H1 (cell line): ENCODE results near the gene AGAP1. TPM values are rescaled to one million over a fixed set of nuclear protein-coding genes. Genes with fewer than 3 reads are reported as not detected.

Source experiments
- CTCF ChIA-PET: fragments of 300-600 bp; sonication (Branson Sonifier 250); formaldehyde crosslinking; loops from one replicate; lab custom pipeline; 2021; ENCODE audit not compliant: partially characterized antibody; lab: Charles Lee
- POLR2A ChIA-PET: fragments of 300-600 bp; sonication (Branson Sonifier 250); formaldehyde crosslinking; loops from one replicate; lab custom pipeline; 2021; ENCODE audit warnings: inconsistent platforms; ENCODE audit not compliant: partially characterized antibody; lab: Charles Lee
- DNase-seq, 2 experiments: peaks; one replicate each; pipeline versions ENCODE4 v3.0.0 to v3.0.0-alpha.2; 2010 to 2022; ENCODE audit warnings: low spot score in 2 of 2, low read depth in 1 of 2, mixed read lengths in 1 of 2
- FAIRE-seq: peaks from 2 replicates; lab custom pipeline; 2011; peaks lifted over from hg19 to GRCh38; lab: Jason Lieb, UNC
- H2AFZ ChIP-seq: 2 replicates; pipeline ENCODE4 v1.8.1; 2012; ENCODE audit warnings: low read length, inconsistent platforms
- H2AK5ac ChIP-seq: 2 replicates; pipeline ENCODE4 v1.6.1; 2013; ENCODE audit warnings: low read depth, low read length
- H2BK120ac ChIP-seq: replicated peaks from 2 replicates; pipeline ENCODE3; 2013; ENCODE audit warnings: low read depth, low read length, inconsistent platforms
- H2BK12ac ChIP-seq: 2 replicates; pipeline ENCODE4 v1.6.1; 2013; ENCODE audit warnings: low read depth, low read length
- H2BK15ac ChIP-seq: 2 replicates; pipeline ENCODE4 v1.6.1; 2013; ENCODE audit warnings: low read length
- H2BK20ac ChIP-seq: 2 replicates; pipeline ENCODE4 v1.6.1; 2013; ENCODE audit warnings: low read length
- H2BK5ac ChIP-seq: 2 replicates; pipeline ENCODE4 v1.6.1; 2013; ENCODE audit warnings: low read depth, low read length
- H3K14ac ChIP-seq: 2 replicates; pipeline ENCODE4 v1.6.1; 2013; ENCODE audit warnings: inconsistent platforms; ENCODE audit not compliant: insufficient read length
- H3K18ac ChIP-seq: 2 replicates; pipeline ENCODE4 v1.6.1; 2013; ENCODE audit warnings: low read length; ENCODE audit errors: extremely low read depth
- H3K23ac ChIP-seq: 2 replicates; pipeline ENCODE4 v1.6.1; 2013; ENCODE audit warnings: inconsistent platforms; ENCODE audit not compliant: insufficient read length
- H3K23me2 ChIP-seq: 2 replicates; pipeline ENCODE4 v1.6.1; 2013; ENCODE audit warnings: low read depth, low read length
- H3K27ac ChIP-seq: 2 replicates; pipeline ENCODE4 v1.6.1; 2011; ENCODE audit warnings: low read depth, low read length, inconsistent platforms
- H3K27me3 ChIP-seq, 4 experiments: replicated peaks in 1 of 4; 1 replicate in 1 of 4; 2 replicates in 3 of 4; pipeline versions ENCODE4 v1.6.1 to v1.8.1; 2011 to 2013; ENCODE audit warnings: low read length in 3 of 4, mild to moderate bottlenecking in 3 of 4, inconsistent platforms in 2 of 4, mixed read lengths in 2 of 4, moderate library complexity in 1 of 4; ENCODE audit not compliant: control insufficient read depth in 3 of 4, insufficient read depth in 3 of 4; ENCODE audit errors: extremely low read depth in 1 of 4
- H3K36me3 ChIP-seq, 4 experiments: 2 replicates each; pipeline versions ENCODE4 v1.6.1 to v1.8.1; 2011 to 2013; ENCODE audit warnings: mild to moderate bottlenecking in 4 of 4, low read length in 3 of 4, moderate library complexity in 2 of 4, control low read depth in 1 of 4, inconsistent platforms in 1 of 4; ENCODE audit not compliant: insufficient read depth in 4 of 4, control insufficient read depth in 2 of 4
- H3K4ac ChIP-seq: replicated peaks from 2 replicates; pipeline ENCODE3; 2013; ENCODE audit warnings: low read length, low read depth, mixed read lengths, inconsistent platforms; ENCODE audit not compliant: insufficient read length
- H3K4me1 ChIP-seq, 4 experiments: replicated peaks in 1 of 4; 1 replicate in 1 of 4; 2 replicates in 3 of 4; pipeline versions ENCODE4 v1.6.1 to v1.8.1; 2011 to 2013; ENCODE audit warnings: low read length in 3 of 4, inconsistent platforms in 2 of 4, mixed read lengths in 1 of 4; ENCODE audit not compliant: insufficient read depth in 4 of 4, control insufficient read depth in 3 of 4
- H3K4me2 ChIP-seq, 2 experiments: 2 replicates each; pipeline versions ENCODE4 v1.6.1 to v1.8.1; 2011 to 2013; ENCODE audit warnings: low read depth in 2 of 2, low read length in 2 of 2, control low read depth in 1 of 2, inconsistent platforms in 1 of 2, mild to moderate bottlenecking in 1 of 2; ENCODE audit not compliant: insufficient read depth in 1 of 2
- H3K4me3 ChIP-seq, 4 experiments: fragments of 200-600, 300-600 bp in 1 of 4; sonication (generic), shearing (Covaris generic), sonication (Bioruptor Twin) in 1 of 4; 2 replicates each; pipeline versions ENCODE4 v1.5.1 to v1.8.1; 2011 to 2016; ENCODE audit warnings: low read length in 4 of 4, low read depth in 3 of 4, control low read depth in 2 of 4, inconsistent platforms in 2 of 4, mild to moderate bottlenecking in 2 of 4, mixed read lengths in 1 of 4, moderate library complexity in 1 of 4; ENCODE audit not compliant: insufficient read depth in 2 of 4; ENCODE audit errors: extremely low read depth in 1 of 4
- H3K56ac ChIP-seq: replicated peaks from 2 replicates; pipeline ENCODE3; 2013; ENCODE audit warnings: low read depth, mild to moderate bottlenecking, mixed read lengths, low read length, inconsistent platforms; ENCODE audit not compliant: insufficient read length
- H3K79me1 ChIP-seq: 2 replicates; pipeline ENCODE4 v1.6.1; 2013; ENCODE audit warnings: low read depth, low read length, control low read depth
- H3K79me2 ChIP-seq, 2 experiments: 2 replicates each; pipeline versions ENCODE4 v1.6.1 to v1.8.1; 2012 to 2013; ENCODE audit warnings: low read length in 2 of 2, mild to moderate bottlenecking in 2 of 2, inconsistent platforms in 1 of 2; ENCODE audit not compliant: insufficient read depth in 2 of 2, control insufficient read depth in 1 of 2
- H3K9ac ChIP-seq, 4 experiments: replicated peaks in 1 of 4; 1 replicate in 1 of 4; 2 replicates in 3 of 4; pipeline versions ENCODE4 v1.6.1 to v1.8.1; 2011 to 2013; ENCODE audit warnings: low read depth in 3 of 4, low read length in 3 of 4, control low read depth in 2 of 4, mild to moderate bottlenecking in 2 of 4, moderate library complexity in 2 of 4, inconsistent platforms in 1 of 4; ENCODE audit errors: extremely low read depth in 1 of 4
- H3K9me3 ChIP-seq, 2 experiments: 2 replicates each; pipeline versions ENCODE4 v1.6.1 to v1.8.1; 2012 to 2013; ENCODE audit warnings: mild to moderate bottlenecking in 2 of 2, moderate library complexity in 2 of 2, control low read depth in 1 of 2, inconsistent platforms in 1 of 2, low read depth in 1 of 2, low read length in 1 of 2, mixed read lengths in 1 of 2; ENCODE audit not compliant: insufficient read depth in 2 of 2
- H4K20me1 ChIP-seq, 2 experiments: replicated peaks in 1 of 2; 2 replicates each; pipeline versions ENCODE3 to v1.8.1; 2011 to 2013; ENCODE audit warnings: inconsistent platforms in 2 of 2, low read length in 2 of 2, mild to moderate bottlenecking in 1 of 2; ENCODE audit not compliant: insufficient read depth in 2 of 2, control insufficient read depth in 1 of 2
- H4K5ac ChIP-seq: 2 replicates; pipeline ENCODE4 v1.6.1; 2013; ENCODE audit warnings: low read length, low read depth, mixed read lengths, inconsistent platforms; ENCODE audit not compliant: insufficient read length
- H4K8ac ChIP-seq: 2 replicates; pipeline ENCODE4 v1.8.0; 2013; ENCODE audit warnings: mild to moderate bottlenecking, moderate library complexity, low read length, inconsistent platforms; ENCODE audit not compliant: insufficient read depth; ENCODE audit errors: extremely low read depth
- H4K91ac ChIP-seq: replicated peaks from 2 replicates; pipeline ENCODE3; 2013; ENCODE audit warnings: low read length, mixed read lengths, inconsistent platforms; ENCODE audit not compliant: insufficient read length
- BCL11A ChIP-seq, 2 experiments: IDR thresholded peaks; one replicate each; pipeline ENCODE4 v1.6.1; 2011; ENCODE audit warnings: low read depth in 2 of 2, low read length in 2 of 2, mild to moderate bottlenecking in 2 of 2
- E2F6 ChIP-seq: IDR thresholded peaks from 2 replicates; pipeline ENCODE4 v1.6.1; 2012; ENCODE audit warnings: inconsistent platforms
- EP300 ChIP-seq, 2 experiments: IDR thresholded peaks; 1 replicate in 1 of 2; 2 replicates in 1 of 2; pipeline ENCODE4 v1.6.1; 2011 to 2012; ENCODE audit warnings: low read depth in 2 of 2, low read length in 2 of 2, mild to moderate bottlenecking in 2 of 2, borderline replicate concordance in 1 of 2, inconsistent platforms in 1 of 2, moderate library complexity in 1 of 2
- GABPA ChIP-seq: IDR thresholded peaks from 2 replicates; pipeline ENCODE4 v1.6.1; 2011; ENCODE audit warnings: mild to moderate bottlenecking, low read length, moderate library complexity, borderline replicate concordance; ENCODE audit not compliant: insufficient read depth
- GTF2F1 ChIP-seq: IDR thresholded peaks from 2 replicates; pipeline ENCODE4 v1.6.1; 2012; ENCODE audit warnings: low read depth, low read length, improper control_type of control experiment, borderline replicate concordance
- NANOG ChIP-seq: IDR thresholded peaks from 2 replicates; pipeline ENCODE4 v1.6.1; 2011; ENCODE audit warnings: low read length, low read depth, mild to moderate bottlenecking, inconsistent platforms; ENCODE audit not compliant: insufficient read depth, poor library complexity, severe bottlenecking
- POU5F1 ChIP-seq: IDR thresholded peaks from 2 replicates; pipeline ENCODE4 v1.6.1; 2011; ENCODE audit warnings: low read depth, mild to moderate bottlenecking, low read length, moderate library complexity
- SIN3A ChIP-seq, 2 experiments: IDR thresholded peaks in 1 of 2; conservative IDR thresholded peaks in 1 of 2; 2 replicates each; pipeline ENCODE4 v1.6.1; 2011 to 2012; ENCODE audit warnings: low read length in 2 of 2, improper control_type of control experiment in 1 of 2, low read depth in 1 of 2, mild to moderate bottlenecking in 1 of 2
- TBP ChIP-seq: IDR thresholded peaks from 2 replicates; pipeline ENCODE4 v1.6.1; 2011; ENCODE audit warnings: low read depth, low read length, improper control_type of control experiment
- WGBS, 2 experiments: shearing (Covaris generic) in 1 of 2; methylation state at CpG; one replicate each; pipeline versions ENCODE4 v1.1.6 to v1.1.7; 2013 to 2015; ENCODE audit warnings: low lambda C conversion rate in 2 of 2, mixed read lengths in 2 of 2, inconsistent platforms in 1 of 2, low coverage in 1 of 2, missing lambda C conversion rate in 1 of 2; ENCODE audit not compliant: insufficient replicate concordance in 2 of 2, insufficient coverage in 1 of 2, insufficient read length in 1 of 2; ENCODE audit errors: extremely low coverage in 1 of 2, missing lambda C conversion rate in 1 of 2; 5-methylcytosine and 5-hydroxymethylcytosine counted together
- polyA plus RNA-seq, 7 experiments: library from polyadenylated mRNA; depleted of rRNA in 3 of 7; stranded (reverse) in 5 of 7; unstranded in 2 of 7; fragments of >200 nt in 5 of 7; fragments of 200-250 nt in 2 of 7; gene quantifications; 1 replicate in 5 of 7; 2 replicates in 1 of 7; 4 replicates in 1 of 7; pipeline versions ENCODE4 v1.2.1 to v1.2.3, GENCODE V29; 2011 to 2013; ENCODE audit warnings: missing spikeins in 2 of 7, mixed read lengths in 2 of 7
- total RNA-seq: library from RNA; stranded (reverse); fragmentation: NEBNext Ultra II Directional; extraction: Animal tissue kit (Norgen Biotek cat#: 25700); gene quantifications from 2 replicates; pipeline ENCODE4 v1.2.1, GENCODE V29; 2021

AGAP1 gene
- total and polyA plus RNA-seq, 2 of the 8 experiments (the other 6 are each of a cell fraction or from before 2014, with no cell fraction given) = 18.1 to 39.4 TPM

GRCh38 chr2:235754357-235755207, 260.7 kb downstream of the AGAP1 start:
- no peak for TF ChIP-seq TBP
- no peak for TF ChIP-seq EP300 (IDR thresholded peaks at IDR 0.05; ENCODE audit: borderline replicate concordance in 1 of 2, low read depth in 2 of 2, low read length in 2 of 2)
- no peak for TF ChIP-seq GTF2F1
- no peak for TF ChIP-seq NANOG
- TF ChIP-seq POU5F1 = no peak
- no peak for TF ChIP-seq BCL11A (IDR thresholded peaks at IDR 0.05; ENCODE audit: low read depth in 2 of 2, low read length in 2 of 2)
- no peak for TF ChIP-seq E2F6
- no peak for TF ChIP-seq GABPA
- TF ChIP-seq SIN3A (conservative IDR thresholded peaks at IDR 0.05 in 1 of 2, IDR thresholded peaks at IDR 0.05 in 1 of 2; ENCODE audit: low read depth in 1 of 2, low read length in 2 of 2) = no peak
- FAIRE-seq = no peak
- Histone ChIP-seq H3K4me3 (no peak overlapping the region), H3K27me3 (no peaks in the 10 kb centered on the region), H3K9me3 (no peaks in the 10 kb centered on the region), H2BK20ac (no peak overlapping the region), H3K79me1 (no peaks in the 10 kb centered on the region), H4K8ac (no peak overlapping the region), H3K4ac (no peak overlapping the region), H3K4me2 (peak overlapping the region in 1 of 2 experiments; percentile 35; a peak in 1 of 4 replicates), H3K27ac (no peak overlapping the region), H3K36me3 (peaks cover 0 to 5% (median 2%) of the 10 kb centered on the region in 4 experiments; a peak in 3 of 8 replicates), H3K23ac (no peak overlapping the region), H3K14ac (no peak overlapping the region), H3K4me1 (peaks cover 2 to 15% (median 7%) of the 10 kb centered on the region in 4 experiments), H2AFZ (no peak overlapping the region), H3K18ac (peak overlapping the region; percentile 10), H2BK12ac (no peak overlapping the region), H4K20me1 (peaks cover 0 to 3% of the 10 kb centered on the region in 2 experiments), H2BK15ac (no peak overlapping the region), H3K9ac (no peak overlapping the region; a peak in 1 of 7 replicates), H2BK5ac (no peak overlapping the region; the same call in 1 of the 2 replicates), H2BK120ac (no peak overlapping the region), H3K56ac (no peak overlapping the region), H3K79me2 (no peaks in the 10 kb centered on the region), H2AK5ac (peak overlapping the region; percentile 57), H4K5ac (peak overlapping the region; percentile 1), H3K23me2 (no peaks in the 10 kb centered on the region), H4K91ac (no peak overlapping the region)
- DNase-seq = no peak
- CTCF ChIA-PET = interaction anchor here (0.6 to 5.4 kb wide), 7 partner anchors 8 to 159 kb away, joined by 3 to 33 read pairs (median 6); no protein-coding TSS in a partner anchor
- POLR2A ChIA-PET = no interaction called here
- 88% methylated on average over 18 of the region's 21 CpGs; no CpG with 5 or more reads in 1 of the 2 experiments for WGBS, 2 experiments
